Heart left ventricle (tissue), 13 donors: ENCODE data around the gene ANKRD34A.

ENCODE experiments used
- CTCF ChIP-seq, 12 donors: fragments of 200-600 bp; sonication (generic) in 4 of 12; IDR thresholded peaks; one replicate each; pipeline versions ENCODE4 v1.5.0 to v1.8.0; 2018 to 2022; ENCODE audit warnings: antibody characterized with exemption in 12 of 12, mild to moderate bottlenecking in 5 of 12
- POLR2A ChIP-seq, 2 donors: fragments of 450-650 bp; IDR thresholded peaks; one replicate each; pipeline ENCODE4 v1.6.1; 2017; ENCODE audit warnings: antibody characterized with exemption in 2 of 2, mild to moderate bottlenecking in 2 of 2, moderate library complexity in 2 of 2
- donor health status: ischemic (EF 13 %, LVEDD 7.1; RV severe dilation, severe dysfunction).
- donor health status: DM: no; HTN: yes; CAD: no.
- donor health status: DM: no; HTN: no; CAD: no.
- donor health status: ischemic (EF 25% LVEDD 6.9; RV normal size, moderate dysfunction).
- donor health status: ischemic (EF 25% LVEDD 5.7; RV mildly dilated, moderate dysfunction).
- donor health status: ischemic (EF 35%, LVEDD 5.7; RV mildly dilated, moderate dysfunction).
- donor health status: nonischemic (EF 11% LVEDD 7.7; RV severe dilation, severe dysfunction).
- donor health status: DM: yes; HTN: yes; CAD: no.
- donor health status: PGD.
- donor health status: ischemic (EF 29% LVEDD 5.4; RV normal size, mild dysfunction).
- donor health status: nonischemic (EF 23%, LVEDD 6.1; RV moderate dilation, normal function).

- no peak for TF ChIP-seq CTCF (IDR thresholded peaks at IDR 0.05)
- TF ChIP-seq POLR2A (IDR thresholded peaks at IDR 0.05) = no peak
Measured at GRCh38 chr1:145985129-145985501, 20.7 kb upstream of the ANKRD34A start.
